Testis (tissue), 3 donors: ENCODE measurements around the gene ZNF84. TPM values are rescaled to one million over a fixed set of nuclear protein-coding genes. Genes with fewer than 3 reads are reported as not detected.

Experiments used
- DNase-seq: peaks from one replicate; pipeline ENCODE4 v3.0.0-alpha.2; 2019
- H3K27ac ChIP-seq, 2 donors: fragments of 200-600 bp; sonication (generic); one replicate each; pipeline ENCODE4 v1.5.1; 2019
- H3K27me3 ChIP-seq: fragments of 200-600 bp; sonication (generic); one replicate; pipeline ENCODE4 v1.5.1; 2019
- H3K36me3 ChIP-seq: fragments of 200-600 bp; sonication (generic); one replicate; pipeline ENCODE4 v1.5.1; 2017; ENCODE audit warnings: low read depth; ENCODE audit errors: missing control alignments
- H3K4me1 ChIP-seq: fragments of 200-600 bp; sonication (generic); one replicate; pipeline ENCODE4 v1.5.1; 2019
- H3K4me3 ChIP-seq, 2 donors: fragments of 200-600 bp; sonication (generic); one replicate each; pipeline ENCODE4 v1.5.1; 2017 to 2019
- H3K9me3 ChIP-seq: fragments of 200-600 bp; sonication (generic); one replicate; pipeline ENCODE4 v1.5.1; 2017
- CTCF ChIP-seq, 3 experiments: fragments of 450-650 bp in 2 of 3; fragments of 200-600 bp in 1 of 3; sonication (generic) in 1 of 3; IDR thresholded peaks; one replicate each; pipeline ENCODE4 v1.5.1; 2016 to 2019; ENCODE audit warnings: antibody characterized with exemption in 3 of 3, mild to moderate bottlenecking in 2 of 3, moderate library complexity in 1 of 3
- POLR2A ChIP-seq: fragments of 450-650 bp; IDR thresholded peaks from one replicate; pipeline ENCODE4 v1.6.1; 2017; ENCODE audit warnings: antibody characterized with exemption, mild to moderate bottlenecking, moderate library complexity
- WGBS, 2 donors: methylation state at CpG; one replicate each; pipeline ENCODE4 v1.1.5; 2018; 5-methylcytosine and 5-hydroxymethylcytosine counted together
- intact Hi-C: fragments of 100-400 bp; cut with DNase I; formaldehyde crosslinking; loops from one replicate; pipeline ENCODE4 v1.15.1; 2023; ENCODE audit warnings: low total_unique reads
- polyA plus RNA-seq: library from polyadenylated mRNA; stranded (reverse); fragments of 350-450 nt; fragmentation: Illumina TruSeq; extraction: RNeasy Lipid Tissue Mini Kit (QIAGEN cat#74804); gene quantifications from one replicate; pipeline ENCODE4 v1.2.3, GENCODE V29; 2014; ENCODE audit warnings: low read depth, low replicate concordance; ENCODE audit not compliant: insufficient read depth
- total RNA-seq, 2 donors: library from RNA; depleted of rRNA; stranded (reverse); fragments of >200 nt; gene quantifications; one replicate each; pipeline ENCODE4 v1.2.3, GENCODE V29; 2016

ZNF84 gene
- total and polyA plus RNA-seq, 3 donors from 2014 or later: 19.3 to 45.5 (median 37.2) TPM

GRCh38 chr12:133058203-133059113, 21.1 kb downstream of the ZNF84 start:
- Histone ChIP-seq H3K36me3 (no peaks in the 10 kb centered on the region), H3K27me3 (no peaks in the 10 kb centered on the region), H3K9me3 (peaks cover 10% of the 10 kb centered on the region), H3K27ac (no peak overlapping the region), H3K4me3 (no peak overlapping the region), H3K4me1 (no peaks in the 10 kb centered on the region)
- intact Hi-C loops: no loop called here
- WGBS, 2 donors: 93 to 96% methylated on average over 8 of the region's 8 CpGs
- no peak for DNase-seq
- no peak for TF ChIP-seq CTCF (IDR thresholded peaks at IDR 0.05)
- no peak for TF ChIP-seq POLR2A

GRCh38 chr12:133061954-133062353, 24.6 kb downstream of the ZNF84 start:
- 96 to 97% methylated on average over 1 of the region's 1 CpG for WGBS, 2 donors
- no peak overlapping the region for H3K4me3 ChIP-seq
- TF ChIP-seq POLR2A (no peak), CTCF (IDR thresholded peaks at IDR 0.05) (no peak)
- no peaks in the 10 kb centered on the region for H3K27me3 ChIP-seq
- H3K4me1 ChIP-seq: no peaks in the 10 kb centered on the region
- H3K36me3 ChIP-seq: no peaks in the 10 kb centered on the region
- intact Hi-C loops: no loop called here
- peaks cover 13% of the 10 kb centered on the region for H3K9me3 ChIP-seq
- H3K27ac ChIP-seq: no peak overlapping the region
- no peak for DNase-seq

DNA sequence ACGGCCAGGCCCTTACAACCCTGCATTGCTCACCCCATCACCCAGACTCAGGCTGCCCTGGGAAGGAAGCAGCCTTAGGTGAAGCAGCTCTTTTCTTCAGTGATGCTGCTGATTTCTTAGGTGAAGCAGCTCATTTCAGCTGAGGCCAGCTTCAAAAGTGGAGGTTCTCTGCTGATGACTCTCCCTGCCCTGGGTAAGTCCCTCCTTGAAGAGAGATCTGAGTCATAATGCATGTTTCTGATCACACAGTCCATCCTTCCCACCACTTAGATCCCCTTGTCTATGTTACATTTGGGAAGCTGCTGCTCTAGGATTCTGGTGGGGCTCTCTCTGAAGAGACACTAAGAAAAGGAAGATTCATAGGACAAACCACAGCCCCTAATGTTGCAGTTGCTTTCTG, 26.2 kb downstream of the ZNF84 start:
- no peak for DNase-seq
- intact Hi-C loops: no loop called here
- no peak overlapping the region for H3K4me3 ChIP-seq
- peaks cover 9% of the 10 kb centered on the region for H3K9me3 ChIP-seq
- WGBS, 2 donors: 91 to 92% methylated on average over 1 of the region's 1 CpG
- H3K36me3 ChIP-seq: no peaks in the 10 kb centered on the region
- no peaks in the 10 kb centered on the region for H3K27me3 ChIP-seq
- no peak for TF ChIP-seq CTCF (IDR thresholded peaks at IDR 0.05)
- TF ChIP-seq POLR2A: no peak
- H3K27ac ChIP-seq: no peak overlapping the region
- H3K4me1 ChIP-seq: no peaks in the 10 kb centered on the region

- no peak overlapping the region for H3K4me3 ChIP-seq
- intact Hi-C loops: no loop called here
Measured at GRCh38 chr12:133073836-133074235, 36.5 kb downstream of the ZNF84 start.

More at GRCh38 chr12:133073836-133074235, 36.5 kb downstream of the ZNF84 start:
- DNase-seq: no peak
- WGBS, 2 donors: 85 to 87% methylated on average over 2 of the region's 2 CpGs
- Histone ChIP-seq H3K9me3 (no peaks in the 10 kb centered on the region), H3K27me3 (no peaks in the 10 kb centered on the region), H3K27ac (no peak overlapping the region), H3K4me1 (no peaks in the 10 kb centered on the region), H3K36me3 (no peaks in the 10 kb centered on the region)
- TF ChIP-seq POLR2A: no peak
- TF ChIP-seq CTCF (IDR thresholded peaks at IDR 0.05): no peak
